ENCODE results near the gene NAGS. TPM values are rescaled to one million over a fixed set of nuclear protein-coding genes. Genes with fewer than 3 reads are reported as not detected.
"Not testable (repeated sequence)": the region's sequence is repeated elsewhere in the genome, so short reads cannot be mapped to it uniquely, and the experiment has no call there.

Gene NAGS
- total and polyA plus RNA-seq, 10 of the 15 experiments (the other 5 are each of a cell fraction or from before 2014, with no cell fraction given): 0.11 to 1.6 (median 0.64) TPM; not detected in 1

- no peak for TF ChIP-seq FOXM1 (IDR thresholded peaks at IDR 0.05; ENCODE audit: low read depth, low read length)
- TF ChIP-seq CBX3 (IDR thresholded peaks at IDR 0.05; ENCODE audit: borderline replicate concordance, low read depth): no peak
- peak; percentile 64; the same call in 1 of the 2 replicates for TF ChIP-seq STAT3 (IDR thresholded peaks at IDR 0.05; ENCODE audit: low read depth, low read length)
- TF ChIP-seq USF1 (IDR thresholded peaks at IDR 0.05; ENCODE audit: borderline replicate concordance, extremely low read length, insufficient read depth, low read depth, low read length): no peak
- no peak for TF ChIP-seq ATF3 (IDR thresholded peaks at IDR 0.05; ENCODE audit: borderline replicate concordance, extremely low read depth, low read depth, low read length)
- peak; percentile 90 for TF ChIP-seq SREBF1 (IDR thresholded peaks at IDR 0.05; ENCODE audit: low read length)
- peak; percentile 91 for TF ChIP-seq ESRRA (IDR thresholded peaks at IDR 0.05; ENCODE audit: low read length)
- peak; percentile 82 for TF ChIP-seq SP1 (IDR thresholded peaks at IDR 0.05; ENCODE audit: low read depth, low read length)
- no peak for TF ChIP-seq PAX8 (IDR thresholded peaks at IDR 0.05)
- peak; percentile 81 for TF ChIP-seq NR2F1 (conservative IDR thresholded peaks at IDR 0.05)
- peak; percentile 88 for TF ChIP-seq NR2C2 (IDR thresholded peaks at IDR 0.05; ENCODE audit: borderline replicate concordance, control insufficient read depth, insufficient read length, low read depth)
These were observed 10.2 kb downstream of the NAGS start, which contains the start of gene TMEM101 (continued) for GRCh38 chr17:44014437-44015172.

GRCh38 chr17:44021227-44021626 lies 16.8 kb downstream of the NAGS start:
- RAD21 ChIA-PET (ENCODE audit: unreplicated experiment); SMC1A ChIA-PET (ENCODE audit: uncharacterized antibody, unreplicated experiment); FAIRE-seq; DNase-seq (ENCODE audit: low read depth, low spot score); H3K9me3 ChIP-seq (replicated peaks; ENCODE audit: control insufficient read depth, insufficient read depth, low read length); H4K20me1 ChIP-seq (ENCODE audit: control insufficient read depth, insufficient read depth); H3K4me3 ChIP-seq; H3K36me3 ChIP-seq (ENCODE audit: control insufficient read depth in 2 of 2, insufficient read depth in 2 of 2, low read length in 1 of 2); BruUV-seq (replicated peaks); intact Hi-C loops (cut with micrococcal nuclease; ENCODE audit: unreplicated experiment); H3K4me1 ChIP-seq (ENCODE audit: control insufficient read depth, insufficient read depth, low read length); H3K4me2 ChIP-seq (ENCODE audit: control insufficient read depth, insufficient read depth); H2AFZ ChIP-seq (ENCODE audit: control insufficient read depth, low read depth, low read length); ATAC-seq; H3K79me2 ChIP-seq (ENCODE audit: control insufficient read depth, insufficient read depth, low read length); H3K9ac ChIP-seq (ENCODE audit: control insufficient read depth, insufficient read depth, low read length); H3K27me3 ChIP-seq (replicated peaks in 1 of 2; ENCODE audit: control insufficient read depth in 2 of 2, insufficient read depth in 2 of 2, low read length in 1 of 2); POLR2A ChIA-PET; H3K27ac ChIP-seq (ENCODE audit: control insufficient read depth, insufficient read depth): not testable (repeated sequence)
- CTCF ChIA-PET: interaction anchor here (1.0 to 1.2 kb wide), 2 partner anchors 22 to 31 kb away, joined by 3 to 4 read pairs; no protein-coding TSS in a partner anchor
- WGBS (ENCODE audit: insufficient coverage, insufficient replicate concordance, low lambda C conversion rate, missing lambda C conversion rate): 94% methylated on average over 7 of the region's 7 CpGs
- in situ Hi-C loops (cut with MboI): loop anchor here (25.0 kb wide), 1 partner anchor 809 kb away; the partner anchor contains the start of gene TMEM106A

Data from GM12878 (cell line).